WTC11 (cell line): ENCODE measurements around the gene RPL41.

Experiments used
- MYBL2 ChIP-seq: sonication (generic); formaldehyde crosslinking; IDR thresholded peaks from 2 replicates; pipeline ENCODE4 v1.8.1; 2023; ENCODE audit warnings: mild to moderate bottlenecking, moderate library complexity, missing genetic modification reagents
- TEAD1 ChIP-seq: sonication (generic); formaldehyde crosslinking; IDR thresholded peaks from 2 replicates; pipeline ENCODE4 v1.8.0; 2022; ENCODE audit warnings: mild to moderate bottlenecking, missing genetic modification reagents
- ZNF317 ChIP-seq: sonication (generic); formaldehyde crosslinking; IDR thresholded peaks from 2 replicates; pipeline ENCODE4 v1.8.1; 2023; ENCODE audit warnings: low read depth, mild to moderate bottlenecking, moderate library complexity, missing genetic modification reagents, borderline replicate concordance
- TF ChIP-seq, protein P1 (sequence below): sonication (generic); formaldehyde crosslinking; IDR thresholded peaks from 2 replicates; pipeline ENCODE4 v1.8.0; 2023; ENCODE audit warnings: missing genetic modification reagents

DNA sequence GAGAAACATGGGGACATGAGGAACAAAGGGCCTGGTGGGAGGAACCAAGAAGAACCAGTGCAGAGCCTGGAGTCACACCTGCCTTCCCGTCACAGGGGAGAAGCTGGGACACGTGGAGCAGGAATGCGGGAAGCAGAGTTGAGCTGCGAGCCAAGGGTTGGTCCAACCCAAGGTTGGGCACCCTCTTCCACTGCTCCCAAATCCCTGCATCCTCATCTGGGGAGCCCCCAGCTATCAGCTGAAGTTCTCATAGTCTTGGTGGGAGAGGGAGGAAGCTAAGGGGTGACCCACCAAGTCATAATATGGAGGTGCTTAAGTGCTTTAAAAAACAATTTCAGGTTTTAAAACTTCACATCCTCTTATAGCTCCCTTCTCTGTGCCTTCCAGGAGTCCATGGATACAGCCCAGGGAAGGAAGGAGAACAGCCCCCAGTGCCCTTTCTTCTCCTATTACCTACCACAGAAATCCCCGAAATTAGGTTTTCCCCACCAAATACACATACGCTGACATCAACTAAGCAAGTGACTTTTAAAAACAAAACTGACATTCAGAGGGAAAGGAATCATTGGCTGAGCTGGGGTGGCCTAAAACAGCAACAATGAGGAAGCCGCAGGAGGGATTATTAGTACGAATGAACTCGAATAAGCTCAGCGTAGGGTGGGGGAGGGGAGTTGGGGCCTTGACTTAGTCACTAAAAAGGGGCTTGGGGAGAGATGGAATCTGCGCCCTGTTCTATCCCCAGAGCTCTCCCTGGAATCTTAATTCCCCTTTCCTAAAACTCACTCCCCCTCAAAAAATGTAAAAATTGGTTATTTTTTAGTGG is 46.2 kb downstream of the RPL41 start:
- TF ChIP-seq, protein P1, sequence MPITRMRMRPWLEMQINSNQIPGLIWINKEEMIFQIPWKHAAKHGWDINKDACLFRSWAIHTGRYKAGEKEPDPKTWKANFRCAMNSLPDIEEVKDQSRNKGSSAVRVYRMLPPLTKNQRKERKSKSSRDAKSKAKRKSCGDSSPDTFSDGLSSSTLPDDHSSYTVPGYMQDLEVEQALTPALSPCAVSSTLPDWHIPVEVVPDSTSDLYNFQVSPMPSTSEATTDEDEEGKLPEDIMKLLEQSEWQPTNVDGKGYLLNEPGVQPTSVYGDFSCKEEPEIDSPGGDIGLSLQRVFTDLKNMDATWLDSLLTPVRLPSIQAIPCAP (CRISPR knock-in tag) = no peak
- TF ChIP-seq MYBL2 = no peak
- TF ChIP-seq ZNF317 (CRISPR knock-in tag) = no peak
- TF ChIP-seq TEAD1 (CRISPR knock-in tag) = no peak
